Measurements from ENCODE around the gene PCBP3.

Gene PCBP3

DNA sequence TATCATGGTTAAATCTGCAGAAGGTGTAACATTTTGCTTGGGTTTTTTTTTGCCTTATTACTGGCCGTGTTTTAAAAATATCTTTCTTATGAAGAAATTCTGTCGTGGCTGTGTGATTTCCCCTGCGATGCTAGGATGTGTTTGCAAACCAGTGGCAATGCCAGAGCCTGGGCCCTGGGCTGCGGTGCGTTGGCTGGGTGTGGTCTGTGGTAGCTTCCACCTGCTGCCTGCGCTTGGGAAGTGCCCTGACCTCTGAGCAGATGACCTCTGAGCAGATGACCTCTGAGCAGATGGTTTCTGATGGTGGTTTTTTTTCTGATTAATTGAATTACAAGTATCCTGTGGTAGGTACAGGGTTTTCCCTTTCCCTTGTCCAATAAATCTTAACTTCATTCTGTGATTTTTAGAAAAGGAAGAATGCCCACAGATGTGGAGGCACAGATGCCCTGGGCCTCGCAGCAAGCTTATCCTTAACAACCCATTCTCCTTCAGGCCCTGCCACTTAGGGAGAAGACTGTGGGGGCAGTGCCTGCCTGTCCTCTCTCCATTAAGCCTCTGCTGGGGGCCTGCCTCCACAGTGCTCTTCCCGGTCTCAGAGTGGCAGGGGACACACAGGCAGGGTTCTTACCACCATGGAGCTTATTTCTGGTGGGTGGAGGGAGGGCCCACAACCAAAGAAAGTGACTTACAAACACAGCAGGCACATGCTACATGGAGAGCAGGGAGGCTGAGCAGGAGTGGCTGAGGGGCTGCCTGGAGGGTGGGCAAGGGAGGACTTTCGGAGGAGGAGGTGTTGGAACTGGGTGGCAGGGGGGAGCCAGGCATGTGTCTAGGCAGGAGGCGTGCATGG, 81.7 kb downstream of the PCBP3 start:
- DNase-seq (ENCODE audit: low spot score), result no peak

DNA sequence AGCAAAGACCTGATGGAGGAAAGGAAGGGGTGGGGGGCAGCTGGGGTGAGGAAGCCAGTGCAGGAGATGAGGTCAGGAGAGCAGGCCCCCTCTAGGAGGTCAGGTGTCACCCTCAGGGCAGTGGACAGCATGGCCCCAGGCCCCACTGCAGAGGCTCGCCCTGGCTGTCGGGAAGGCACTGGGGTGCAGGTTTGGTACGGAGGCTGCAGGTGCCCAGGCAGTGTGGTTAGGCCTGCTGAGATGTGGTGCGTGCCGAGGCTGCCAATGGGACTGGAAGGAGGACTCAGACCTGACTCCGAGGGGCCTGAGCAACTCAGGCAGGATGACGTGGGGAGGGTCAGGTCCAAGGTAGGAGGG, 82.3 kb downstream of the PCBP3 start:
- DNase-seq (ENCODE audit: low spot score), result no peak

DNA sequence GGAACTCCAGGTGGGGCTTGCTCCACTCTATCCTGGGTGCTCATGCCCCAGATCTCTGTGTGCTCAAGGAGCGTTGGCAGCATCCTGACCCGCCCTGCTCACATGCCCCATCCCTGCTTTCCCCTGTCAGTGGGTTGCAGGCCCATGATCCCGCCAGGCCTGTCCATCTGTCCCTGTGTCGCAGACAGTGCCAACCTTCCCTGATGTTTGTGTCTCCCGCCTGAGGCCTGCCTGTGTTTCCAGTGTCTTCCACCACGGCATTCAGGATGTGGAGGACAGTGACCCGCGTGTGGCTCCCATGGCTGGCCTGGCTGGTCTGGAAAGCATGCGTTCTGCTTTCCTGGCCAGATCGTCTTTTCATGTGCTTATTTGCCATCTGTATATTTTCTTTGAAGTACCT, 82.9 kb downstream of the PCBP3 start:
- no peak for DNase-seq (ENCODE audit: low spot score)

DNA sequence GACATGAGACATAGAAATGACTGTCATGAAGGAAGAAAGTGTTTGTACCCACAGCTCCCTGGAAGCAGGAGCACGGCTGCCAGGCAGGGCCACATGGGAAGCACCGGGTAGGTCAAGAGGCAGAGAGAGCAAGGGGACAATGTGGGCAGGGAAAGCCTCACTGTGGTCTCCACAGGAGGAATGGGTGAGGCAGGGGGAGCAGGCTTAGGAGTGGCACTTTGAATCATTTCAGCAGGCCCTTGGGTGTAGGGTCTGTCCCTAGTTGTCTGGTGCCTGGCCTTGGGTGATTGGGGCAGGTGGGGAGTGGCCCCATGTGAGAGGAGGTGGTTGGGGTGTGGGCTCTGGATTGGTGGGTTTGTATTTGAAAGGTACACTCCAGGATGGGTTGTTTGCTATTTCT, 83.9 kb downstream of the PCBP3 start:
- no peak for DNase-seq (ENCODE audit: low spot score)

DNA sequence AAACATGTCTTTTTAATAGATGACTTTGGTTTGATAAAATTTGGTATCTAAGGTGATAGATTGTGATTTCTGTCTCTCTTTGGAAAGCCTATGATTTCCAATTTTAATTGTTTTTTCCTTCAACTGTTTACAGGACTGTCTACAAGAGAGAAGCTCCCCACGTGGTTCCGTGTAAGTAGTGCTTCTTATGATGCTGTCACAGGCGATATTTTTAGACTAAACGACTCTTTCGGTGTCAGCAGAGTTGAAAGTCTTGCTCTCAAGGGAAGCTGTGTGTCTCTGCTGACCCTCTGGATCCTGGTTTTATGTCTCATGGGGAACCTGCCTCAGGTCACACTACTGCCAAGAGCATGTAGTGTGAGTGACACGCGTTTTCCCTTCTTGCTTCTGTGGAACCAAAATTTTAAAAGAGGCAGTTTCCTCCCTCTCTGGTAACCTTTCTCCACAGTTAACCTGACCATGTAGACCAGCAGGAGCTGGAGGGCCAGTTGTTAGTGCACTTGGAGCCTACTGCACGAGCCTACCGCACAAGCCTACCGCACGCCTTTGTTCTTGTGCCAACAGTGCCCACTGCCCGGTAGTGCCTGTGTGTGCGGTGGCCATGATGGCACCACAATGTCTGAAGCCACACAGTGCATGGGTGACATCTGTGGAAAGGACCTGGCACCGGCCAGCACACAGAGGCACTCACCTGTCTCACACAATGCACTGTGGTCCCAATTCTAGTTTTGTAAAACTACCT, 91.9 kb downstream of the PCBP3 start:
- no peak for DNase-seq (ENCODE audit: low spot score)

DNA sequence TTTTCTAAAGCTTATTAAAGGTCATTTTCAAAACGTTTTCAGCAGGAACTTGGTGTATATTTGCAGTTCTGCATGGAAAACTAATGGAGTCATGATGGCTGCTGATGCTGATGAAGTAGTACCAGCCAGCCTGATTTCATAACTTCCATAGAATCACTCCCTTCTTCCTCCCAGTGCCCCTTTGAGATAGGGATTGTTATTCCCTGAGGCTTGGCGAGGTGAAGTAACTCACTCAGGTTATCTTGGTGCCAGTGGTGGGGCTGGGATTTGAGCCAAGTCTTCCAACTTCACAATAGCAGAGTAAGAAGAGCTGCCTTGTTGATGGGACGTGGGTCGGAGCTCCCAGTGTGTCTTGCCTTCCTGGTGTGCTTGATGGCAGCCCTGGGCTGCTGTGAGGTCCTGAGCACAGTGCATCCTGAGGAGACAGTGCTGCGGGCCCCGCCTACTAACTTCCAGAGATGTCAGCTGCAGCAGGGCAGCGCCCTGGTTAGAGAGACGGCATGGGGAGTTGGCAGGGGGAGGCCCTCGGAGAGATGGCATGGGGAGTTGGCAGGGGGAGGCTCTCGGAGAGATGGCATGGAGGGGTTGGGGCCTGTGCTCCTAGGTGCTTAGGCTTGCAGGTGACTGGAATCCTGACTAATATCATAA, 92.6 kb downstream of the PCBP3 start:
- no peak for DNase-seq (ENCODE audit: low spot score)

DNA sequence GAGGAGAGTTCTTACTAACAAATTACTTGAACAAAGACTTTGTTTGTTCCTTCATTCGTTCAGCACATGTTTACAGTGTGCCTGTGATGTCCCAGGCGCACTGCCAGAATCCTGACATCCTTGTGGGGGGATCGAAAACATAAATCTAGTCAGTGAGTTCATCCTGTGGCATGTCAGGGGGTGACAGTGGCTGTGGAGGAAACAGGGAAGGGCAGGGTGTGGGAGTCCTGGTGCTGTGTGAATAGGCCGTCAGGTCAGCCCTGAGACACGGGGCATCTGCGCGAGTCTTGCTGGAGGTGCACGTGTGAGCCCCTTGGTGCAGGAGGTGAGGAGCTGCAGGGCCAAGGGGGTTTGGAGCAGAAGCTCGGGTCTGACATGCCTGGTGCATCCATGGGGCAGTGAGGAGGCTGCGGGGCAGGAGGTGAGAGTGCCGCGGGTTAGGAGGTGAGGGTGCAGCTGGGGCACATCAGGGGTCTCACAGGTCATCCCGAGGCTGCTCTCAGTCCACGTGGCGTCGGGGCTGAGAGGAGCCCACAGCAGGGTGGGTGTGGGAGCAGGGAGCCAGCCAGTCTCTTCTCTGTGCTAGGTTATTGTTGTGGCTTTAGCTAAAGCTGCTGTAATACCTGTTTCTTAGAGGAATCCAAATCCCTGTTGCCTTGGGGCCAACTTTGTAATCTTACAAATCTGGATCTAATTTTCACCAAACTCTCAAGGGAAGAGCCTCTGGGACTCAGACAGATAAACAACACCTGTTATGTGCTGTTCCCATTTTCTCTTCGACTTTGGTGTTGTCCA, 93.4 kb downstream of the PCBP3 start:
- no peak for DNase-seq (ENCODE audit: low spot score)

DNA sequence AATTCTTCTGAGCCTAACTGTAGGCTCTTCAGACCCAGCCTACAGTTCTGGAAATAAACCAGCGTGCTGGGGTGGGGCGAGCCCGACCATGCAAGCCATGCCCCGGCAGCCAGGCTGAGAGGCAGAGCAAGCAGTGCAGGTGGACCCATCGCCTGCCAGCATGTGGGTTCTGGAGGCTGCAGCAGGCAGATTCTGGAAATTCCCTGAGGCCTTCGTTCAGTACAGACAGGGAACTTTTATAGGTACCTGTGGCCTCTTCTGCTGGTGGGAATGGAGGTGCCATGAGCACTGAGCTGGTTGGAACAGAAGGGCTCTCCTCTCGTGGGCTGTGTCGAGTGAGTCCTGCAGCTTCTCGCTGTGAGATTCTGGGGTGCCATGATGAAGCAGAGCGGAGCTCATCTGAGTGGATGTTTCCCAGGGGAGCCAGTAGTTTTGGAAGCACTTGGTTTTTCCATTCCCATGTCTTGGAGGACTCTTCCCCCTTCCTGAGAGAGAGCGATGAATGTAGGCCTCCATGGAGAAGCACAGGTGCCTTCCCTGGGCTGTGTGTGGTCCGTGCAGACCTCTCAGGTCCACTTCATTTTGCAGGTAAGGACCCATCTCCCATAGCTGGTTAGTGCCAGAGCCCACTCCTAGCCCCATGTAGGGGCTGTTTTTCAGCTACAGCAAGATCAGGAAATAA, 94.1 kb downstream of the PCBP3 start:
- DNase-seq (ENCODE audit: low spot score), result no peak

DNA sequence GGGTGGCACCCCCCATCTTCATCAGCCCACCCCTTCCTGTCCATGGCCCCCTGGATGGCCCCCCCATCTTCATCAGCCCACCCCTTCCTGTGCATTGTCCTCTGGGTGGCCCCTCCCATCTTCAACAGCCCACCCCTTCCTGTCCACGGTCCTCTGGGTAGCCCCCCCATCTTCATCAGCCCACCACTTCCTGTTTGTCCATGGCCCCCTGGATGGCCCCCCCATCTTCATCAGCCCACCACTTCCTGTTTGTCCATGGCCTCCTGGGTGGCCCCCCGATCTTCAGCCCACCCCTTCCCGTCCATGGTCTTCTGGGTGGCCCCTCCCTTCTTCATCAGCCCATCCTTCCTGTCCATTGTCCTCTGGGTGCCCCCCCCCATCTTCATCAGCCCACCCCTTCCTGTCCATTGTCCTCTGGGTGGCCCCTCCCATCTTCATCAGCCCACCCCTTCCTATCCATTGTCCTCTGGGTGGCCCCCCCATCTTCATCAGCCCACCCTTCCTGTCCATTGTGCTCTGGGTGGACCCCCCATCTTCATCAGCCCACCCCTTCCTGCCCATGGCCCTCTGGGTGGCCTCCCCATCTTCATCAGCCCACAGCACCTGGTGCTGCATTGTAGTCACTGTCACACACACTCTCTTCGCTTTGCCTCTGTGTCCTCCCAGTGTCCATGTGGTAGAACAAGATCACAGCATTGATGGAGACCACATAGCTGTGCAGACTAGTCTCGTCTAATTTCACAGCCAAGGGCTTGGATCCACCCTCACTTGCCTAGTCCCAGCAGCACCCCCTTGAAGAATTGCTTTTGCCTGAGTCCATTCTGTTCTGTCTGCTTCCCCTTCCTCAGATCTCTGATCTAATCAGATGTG, 95.9 kb downstream of the PCBP3 start:
- DNase-seq (ENCODE audit: low spot score), result no peak

DNA sequence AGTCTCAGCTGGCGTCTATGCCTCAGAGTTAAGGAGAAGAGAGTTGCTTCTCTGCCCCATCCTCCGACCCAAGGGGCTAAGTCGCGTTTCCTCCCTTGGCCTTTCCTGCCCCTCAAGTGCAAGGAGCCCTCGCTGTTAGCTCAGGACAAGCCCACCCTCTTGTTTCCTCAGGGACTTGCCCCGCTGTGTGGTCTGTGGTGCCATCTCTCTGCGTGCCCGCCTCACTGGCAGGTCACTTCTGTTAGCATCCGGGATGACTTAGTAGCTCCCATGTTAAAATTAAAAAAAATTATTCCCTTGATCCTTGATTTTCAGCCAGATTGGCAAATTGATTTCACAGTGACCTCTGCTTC, 96.5 kb downstream of the PCBP3 start:
- DNase-seq (ENCODE audit: low spot score), result no peak

DNA sequence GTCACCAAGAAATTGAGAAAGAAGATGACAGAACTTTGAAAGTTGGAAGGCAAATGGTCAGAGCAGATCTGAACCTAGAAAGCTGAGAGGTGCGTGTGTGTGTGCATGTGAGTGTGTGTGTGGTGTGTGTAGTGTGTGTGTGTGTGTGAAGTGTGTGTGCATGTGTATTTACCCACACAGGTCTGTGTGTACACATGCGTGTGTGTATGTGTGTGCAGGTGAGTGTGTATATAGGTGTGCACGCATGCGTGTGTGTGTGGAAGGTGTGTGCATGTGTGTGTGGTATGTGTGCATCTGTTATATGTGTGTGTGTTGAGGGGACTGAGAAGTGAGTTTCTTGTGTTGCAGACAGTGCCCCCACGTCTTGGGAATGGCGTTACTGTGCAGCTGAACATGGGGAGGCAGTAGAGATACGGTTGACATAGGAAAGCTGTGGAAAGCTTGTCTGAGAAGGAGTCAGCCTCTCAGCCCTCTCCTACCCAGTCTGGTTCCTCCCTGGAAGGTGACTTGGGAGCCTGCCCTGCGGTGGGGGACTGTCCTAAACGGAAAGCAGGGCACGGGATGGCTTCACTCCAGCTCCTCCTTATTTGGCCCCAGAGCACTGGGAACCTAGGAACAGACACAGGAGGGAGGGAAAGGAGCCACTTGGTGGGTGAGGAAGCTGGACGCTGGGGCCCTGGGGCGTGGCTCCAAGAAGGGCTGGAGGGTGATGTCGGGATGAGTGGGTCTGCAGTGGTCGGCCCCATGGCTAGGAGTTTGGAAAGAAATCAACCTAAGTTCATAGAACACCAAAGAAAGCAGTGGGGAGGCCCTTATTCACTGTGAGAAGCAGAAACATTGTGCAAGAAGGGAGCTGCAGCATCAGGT, 97.2 kb downstream of the PCBP3 start:
- no peak for DNase-seq (ENCODE audit: low spot score)

DNA sequence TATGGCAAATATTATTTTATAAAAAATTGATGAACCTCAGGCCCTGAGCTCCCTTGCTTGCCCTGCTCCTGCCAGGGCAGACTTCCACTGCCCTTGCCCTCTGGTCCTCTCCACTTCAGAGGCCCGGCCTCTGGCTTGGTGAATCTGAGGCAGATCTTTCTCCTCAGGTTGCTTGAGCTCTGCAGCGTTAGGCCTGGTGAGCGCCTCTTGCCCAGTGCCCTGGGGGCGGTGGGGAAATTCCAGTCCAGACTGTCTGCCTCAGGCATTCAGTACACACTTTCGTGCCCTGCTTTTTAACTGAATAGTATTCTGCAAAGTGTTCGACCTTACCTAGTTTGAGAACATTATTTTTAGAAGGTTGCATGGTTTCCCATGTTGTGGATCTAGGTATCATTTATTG, 98.2 kb downstream of the PCBP3 start:
- no peak for DNase-seq (ENCODE audit: low spot score)

DNA sequence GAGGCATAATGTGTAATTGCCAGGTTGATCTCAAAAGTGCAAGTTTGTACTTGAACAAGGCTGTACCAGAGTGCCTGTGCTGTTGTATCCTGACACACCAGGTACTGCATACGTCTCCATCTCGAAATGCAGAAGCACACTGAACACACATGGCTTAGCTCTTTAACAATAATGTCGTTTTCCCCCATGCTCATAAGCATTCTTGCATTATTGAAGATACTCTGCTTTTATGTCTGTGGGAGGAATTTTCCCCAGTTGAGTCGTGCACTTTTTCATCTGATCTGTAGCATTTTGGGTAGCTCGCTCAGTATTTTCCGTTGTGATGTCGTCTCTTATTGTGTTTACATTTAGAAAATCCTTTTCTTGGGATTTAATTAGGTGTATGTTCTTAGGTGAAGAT, 98.7 kb downstream of the PCBP3 start:
- no peak for DNase-seq (ENCODE audit: low spot score)

DNA sequence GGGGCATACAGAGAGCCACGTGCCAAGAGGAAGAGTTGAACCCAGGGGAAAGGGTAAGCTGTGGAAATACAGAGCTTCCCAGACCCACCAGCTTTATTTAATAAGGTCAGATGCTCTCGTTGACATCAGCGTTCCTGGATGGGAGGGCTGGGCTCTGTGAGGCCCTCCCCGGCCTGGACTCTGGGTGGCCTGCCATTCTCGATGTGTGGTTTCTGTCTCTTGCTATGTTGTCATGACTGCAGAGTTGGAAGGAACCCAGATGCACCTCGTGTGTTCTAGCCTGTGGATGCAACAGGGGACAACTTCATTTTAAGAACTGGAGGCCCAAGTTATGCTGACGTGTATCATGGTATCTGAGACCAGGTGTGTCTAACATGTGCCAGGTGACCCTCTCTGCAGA, 101.7 kb downstream of the PCBP3 start:
- DNase-seq (ENCODE audit: low spot score), result no peak

DNA sequence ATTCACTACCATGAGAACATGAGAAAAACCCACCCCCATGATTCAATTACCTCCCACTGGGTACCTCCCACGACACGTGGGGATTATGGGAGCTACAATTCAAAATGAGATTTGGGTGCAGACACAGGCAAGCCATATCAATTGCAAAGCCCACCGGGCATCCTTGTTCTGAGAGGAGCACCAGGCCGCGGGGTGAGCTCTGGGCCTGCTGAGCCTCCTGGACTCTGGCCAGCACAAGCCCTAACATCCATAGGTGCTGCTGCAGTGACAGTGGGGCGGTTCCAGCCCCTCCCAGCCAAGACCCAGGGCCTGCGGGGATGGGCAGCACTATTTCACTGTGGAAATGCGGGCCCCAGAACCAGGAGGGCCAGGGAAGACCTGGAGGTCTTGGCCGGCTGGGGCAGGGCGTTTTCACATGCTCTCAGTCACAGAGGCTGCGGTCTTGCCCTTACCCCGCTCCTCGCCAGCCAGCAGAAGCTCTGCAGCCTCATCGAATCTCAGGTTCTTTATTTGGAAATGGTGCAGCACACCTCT, 103.8 kb downstream of the PCBP3 start:
- DNase-seq (ENCODE audit: low spot score), result no peak

DNA sequence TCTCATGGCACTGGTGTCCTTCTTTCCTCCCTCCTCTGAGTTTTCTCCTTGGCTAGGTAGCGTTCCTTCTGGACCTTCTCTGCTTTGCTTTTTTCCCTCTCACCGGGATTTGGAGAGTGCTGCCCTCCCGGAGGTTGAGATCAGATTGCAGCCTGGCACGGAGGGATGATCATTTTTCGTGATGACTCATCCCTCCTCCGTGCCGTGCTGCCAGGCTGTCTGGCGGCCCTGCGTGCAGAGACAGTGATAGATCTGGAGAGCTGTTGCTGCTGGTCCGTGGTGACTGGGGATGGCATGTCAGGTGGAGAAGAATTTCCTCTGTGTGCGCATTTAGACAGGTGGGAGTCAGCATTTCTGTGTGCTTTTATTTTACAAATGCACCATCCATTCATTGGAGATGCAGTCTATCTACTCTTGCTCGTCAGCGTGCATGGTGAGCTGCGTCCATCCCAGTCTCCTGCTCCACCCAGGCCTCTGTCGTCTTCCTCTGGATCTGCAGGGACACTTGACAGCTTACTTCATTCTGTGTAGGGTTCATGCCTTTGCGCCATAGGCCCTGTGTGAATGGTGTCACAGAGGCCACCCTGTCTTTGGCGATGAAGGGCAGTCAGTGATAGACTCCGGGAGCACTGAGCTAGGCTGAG, 104.4 kb downstream of the PCBP3 start:
- peak; percentile 9 for DNase-seq (ENCODE audit: low spot score)

DNA sequence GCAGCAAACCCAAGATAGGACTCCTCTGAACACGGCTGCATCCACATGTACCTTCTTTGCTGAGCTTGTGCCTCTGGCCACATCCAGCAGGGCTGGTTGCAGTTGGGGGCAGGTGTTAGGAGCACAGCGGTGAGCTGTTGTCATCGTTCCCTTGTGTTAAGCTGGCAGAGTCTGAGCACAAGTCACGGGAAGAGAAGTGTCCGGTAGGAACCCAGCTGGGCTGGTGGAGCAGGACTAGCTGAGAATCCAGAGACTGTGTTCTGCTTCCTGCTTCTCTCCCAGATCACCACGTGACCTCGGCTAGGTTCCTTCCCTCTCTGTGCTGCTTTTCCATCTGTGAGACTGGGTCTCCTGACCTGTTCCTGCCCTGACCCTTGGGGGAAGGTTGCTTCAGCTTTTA, 105.1 kb downstream of the PCBP3 start:
- DNase-seq (ENCODE audit: low spot score), result no peak

DNA sequence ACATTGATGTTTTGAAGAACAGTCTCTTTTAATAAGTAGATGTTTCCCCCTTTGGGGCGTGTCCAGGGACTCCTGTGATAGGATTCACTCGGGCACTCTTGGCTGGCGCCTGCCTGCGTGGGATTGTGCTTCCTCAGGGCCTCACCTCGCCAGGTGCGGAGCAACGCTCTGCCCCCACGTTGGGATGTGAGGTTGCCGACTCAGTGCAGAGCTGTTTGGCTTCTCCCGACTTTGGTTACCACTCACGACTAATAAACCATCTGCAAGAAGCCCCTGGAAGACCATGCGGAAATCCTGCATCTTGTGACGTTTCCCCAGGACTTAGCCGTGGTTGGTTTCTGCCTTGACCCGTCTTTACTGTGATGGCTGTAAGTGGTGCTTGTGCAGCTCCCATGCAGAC, 106.4 kb downstream of the PCBP3 start:
- no peak for DNase-seq (ENCODE audit: low spot score)

DNA sequence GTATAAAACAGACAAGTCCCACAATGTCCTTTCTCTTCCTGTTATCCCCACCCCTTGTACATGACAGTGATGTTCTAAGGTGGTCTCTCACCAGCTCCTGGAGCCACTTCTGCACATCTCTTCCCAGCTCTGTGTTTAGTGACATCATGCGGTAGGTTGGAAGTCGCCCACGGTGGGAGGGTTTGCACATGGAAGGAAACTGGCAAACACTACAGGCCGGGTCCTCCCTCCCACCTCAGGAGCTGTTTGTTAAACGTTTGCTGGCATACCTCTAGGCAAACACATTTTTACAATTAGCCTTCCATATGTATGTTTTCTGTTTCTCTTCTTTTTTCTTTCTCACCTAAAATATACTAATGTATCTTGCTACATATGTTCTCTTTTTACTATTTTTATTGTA, 107.4 kb downstream of the PCBP3 start:
- no peak for DNase-seq (ENCODE audit: low spot score)
